DOHH2 (cell line): ENCODE data around the gene BRINP2.

Experiments used
- CTCF ChIP-seq: fragments of 200-600 bp; sonication (generic); IDR thresholded peaks from one replicate; pipeline ENCODE4 v1.5.1; 2014; ENCODE audit warnings: antibody characterized with exemption, mild to moderate bottlenecking, low read depth, low read length; ENCODE audit not compliant: poor library complexity, severe bottlenecking
- EZH2phosphoT487 ChIP-seq: fragments of 200-600 bp; sonication (generic); IDR thresholded peaks from 2 replicates; pipeline ENCODE4 v1.6.1; 2017; ENCODE audit warnings: borderline replicate concordance, mild to moderate bottlenecking, antibody characterized with exemption, low read length, moderate library complexity, mixed read lengths

GRCh38 chr1:177216587-177217202, 45.9 kb downstream of the BRINP2 start:
- TF ChIP-seq CTCF, result no peak
- TF ChIP-seq EZH2phosphoT487, result no peak
